Measurements from ENCODE around the gene DTNBP1.

DTNBP1 gene

DNA sequence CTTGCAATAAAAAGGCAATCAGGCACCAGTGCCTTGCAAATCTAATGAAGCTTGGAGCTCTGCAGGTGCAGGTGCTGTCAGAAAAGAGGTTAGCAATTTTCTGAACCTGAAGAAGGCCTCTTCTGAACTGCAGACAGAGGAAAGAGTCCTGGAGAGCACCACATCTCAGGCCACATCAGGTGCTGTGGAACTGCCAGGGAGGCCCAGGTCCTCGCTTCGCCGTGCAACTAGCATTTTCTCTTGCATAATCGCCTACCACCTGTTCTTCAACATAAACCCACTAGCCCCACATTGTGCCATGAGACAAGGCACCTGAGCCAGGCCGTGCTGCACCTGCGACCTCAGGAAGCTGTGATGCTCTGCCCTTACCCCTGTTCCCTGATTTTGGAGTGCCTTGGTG is 187.6 kb downstream of the DTNBP1 start:
- no peak for DNase-seq

GRCh38 chr6:15474196-15474595 is 188.6 kb downstream of the DTNBP1 start:
- DNase-seq = no peak

DNA sequence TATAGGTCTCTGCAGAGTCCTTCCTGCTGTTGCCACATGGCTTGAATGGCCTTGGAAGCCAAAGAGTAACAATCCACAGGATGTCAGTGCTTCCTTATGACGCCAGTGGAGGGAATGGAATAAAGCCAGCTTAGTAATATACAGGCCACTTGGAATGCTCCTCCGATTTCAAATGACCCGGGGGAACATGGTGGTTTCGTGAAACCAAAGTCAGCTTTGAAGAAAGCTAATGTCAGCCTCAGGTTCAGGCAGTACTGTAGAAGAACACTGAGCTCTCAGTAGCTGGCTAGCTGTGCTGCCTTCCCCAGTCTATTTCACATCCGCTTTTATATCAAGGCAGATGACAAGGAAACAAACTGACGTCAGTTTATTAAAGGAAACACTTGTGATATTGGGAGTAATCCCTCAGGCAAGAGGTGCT is 189.1 kb downstream of the DTNBP1 start:
- no peak for DNase-seq

DNA sequence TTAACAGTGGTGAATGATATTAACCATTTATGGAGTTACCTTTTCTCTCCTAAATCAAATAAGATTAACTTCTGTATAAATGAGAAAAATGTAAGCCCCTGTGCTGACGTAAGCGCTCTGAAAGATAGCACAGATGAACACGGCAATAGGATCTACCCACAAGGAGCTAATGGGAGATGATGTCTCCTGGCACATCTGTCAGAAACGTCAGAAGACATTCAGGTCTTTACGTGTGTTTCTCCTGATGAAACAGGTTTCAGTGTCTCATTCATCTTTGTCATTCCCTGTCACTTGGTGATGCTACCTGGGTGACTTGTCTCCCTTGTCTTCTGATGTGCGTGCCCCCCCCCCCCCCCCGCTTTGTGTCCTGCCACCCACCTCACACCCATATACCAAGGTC is 189.7 kb downstream of the DTNBP1 start:
- DNase-seq = no peak

Measured in hematopoietic multipotent progenitor cell treated with erythropoietin and hydrocortisone succinate and interleukin-3 and kit ligand, for 8 days (in vitro differentiated cells).